SK-N-MC (cell line): ENCODE measurements around the gene CMTM5.

ENCODE experiments used
- DNase-seq: peaks from one replicate; pipeline ENCODE4 v3.0.0-alpha.2; 2011; ENCODE audit warnings: low read depth, low spot score
- H3K27ac ChIP-seq: fragments of 200-600 bp; sonication (generic); 2 replicates; pipeline ENCODE4 v1.5.1; 2016; ENCODE audit warnings: mixed run types
- H3K36me3 ChIP-seq: fragments of 200-600 bp; sonication (generic); 2 replicates; pipeline ENCODE4 v1.6.1; 2017; ENCODE audit warnings: antibody characterized with exemption, low read length, mixed read lengths; ENCODE audit not compliant: insufficient read depth
- H3K4me3 ChIP-seq: fragments of 200-600 bp; sonication (generic); 2 replicates; pipeline ENCODE4 v1.5.1; 2016
- H3K9ac ChIP-seq: fragments of 200-600 bp; sonication (generic); 2 replicates; pipeline ENCODE4 v1.8.0; 2017; ENCODE audit warnings: mixed run types, mixed read lengths; ENCODE audit not compliant: insufficient read length
- H3K9me3 ChIP-seq: fragments of 200-600 bp; sonication (generic); 2 replicates; pipeline ENCODE4 v1.6.1; 2017; ENCODE audit warnings: low read depth, mild to moderate bottlenecking, antibody characterized with exemption, low read length, moderate library complexity, mixed read lengths
- EZH2 ChIP-seq: fragments of 200-600 bp; sonication (generic); IDR thresholded peaks from one replicate; pipeline ENCODE4 v1.6.1; 2017; ENCODE audit warnings: antibody characterized with exemption
- FOXP2 ChIP-seq: optimal IDR thresholded peaks from 2 replicates; pipeline ENCODE3; 2011; ENCODE audit warnings: mild to moderate bottlenecking, moderate library complexity; ENCODE audit not compliant: insufficient read depth; ENCODE audit errors: extremely low read length, control extremely low read depth
- POLR2AphosphoS5 ChIP-seq: IDR thresholded peaks from 2 replicates; pipeline ENCODE4 v1.6.1; 2012; ENCODE audit warnings: mild to moderate bottlenecking, low read depth, low read length, borderline replicate concordance

CMTM5 gene

DNA sequence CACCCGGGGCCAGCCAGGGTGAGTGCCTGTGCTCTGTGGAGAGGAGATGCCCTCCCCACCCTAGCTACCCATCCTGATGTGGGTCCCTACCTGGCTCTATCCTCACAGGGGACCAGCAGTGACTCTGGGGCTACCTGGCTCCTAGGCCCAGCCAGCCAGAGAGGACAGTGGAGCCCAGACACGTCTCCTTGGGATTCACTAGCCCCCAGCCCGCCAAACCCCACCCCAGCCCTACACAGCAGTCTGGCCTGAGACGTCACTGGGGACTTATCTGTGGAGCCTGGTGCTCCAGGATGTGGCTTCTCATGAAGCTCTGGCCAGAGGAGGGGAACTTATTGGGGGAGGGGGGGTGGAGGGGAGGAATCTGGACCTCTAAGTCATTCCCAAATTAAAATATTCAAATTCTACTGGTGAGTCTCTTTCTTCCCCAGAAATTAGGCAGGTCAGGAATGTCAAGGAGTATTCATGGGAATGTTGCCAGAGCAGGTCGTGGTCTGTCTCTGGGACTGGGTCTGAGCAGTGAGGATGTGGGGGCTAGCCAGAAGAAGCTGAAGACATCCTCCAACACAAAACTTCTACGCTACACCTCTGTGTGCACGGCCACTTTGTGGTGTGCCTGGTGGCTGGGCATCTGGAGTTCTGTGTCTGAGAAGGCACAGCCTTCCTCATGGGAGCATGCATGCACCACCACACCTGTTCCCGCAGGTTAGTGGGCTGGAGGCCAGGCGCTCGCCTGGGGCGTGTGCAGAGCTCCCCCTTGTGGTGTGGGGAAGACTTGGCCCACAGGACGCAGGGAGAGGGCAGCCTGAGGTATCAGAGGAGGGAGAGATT lies 2.7 kb downstream of the CMTM5 start:
- Histone ChIP-seq H3K4me3 (no peak overlapping the region), H3K36me3 (no peaks in the 10 kb centered on the region), H3K9ac (no peak overlapping the region), H3K27ac (no peak overlapping the region), H3K9me3 (no peaks in the 10 kb centered on the region)
- TF ChIP-seq FOXP2, result no peak
- no peak for TF ChIP-seq EZH2
- no peak for TF ChIP-seq POLR2AphosphoS5
- DNase-seq, result no peak

DNA sequence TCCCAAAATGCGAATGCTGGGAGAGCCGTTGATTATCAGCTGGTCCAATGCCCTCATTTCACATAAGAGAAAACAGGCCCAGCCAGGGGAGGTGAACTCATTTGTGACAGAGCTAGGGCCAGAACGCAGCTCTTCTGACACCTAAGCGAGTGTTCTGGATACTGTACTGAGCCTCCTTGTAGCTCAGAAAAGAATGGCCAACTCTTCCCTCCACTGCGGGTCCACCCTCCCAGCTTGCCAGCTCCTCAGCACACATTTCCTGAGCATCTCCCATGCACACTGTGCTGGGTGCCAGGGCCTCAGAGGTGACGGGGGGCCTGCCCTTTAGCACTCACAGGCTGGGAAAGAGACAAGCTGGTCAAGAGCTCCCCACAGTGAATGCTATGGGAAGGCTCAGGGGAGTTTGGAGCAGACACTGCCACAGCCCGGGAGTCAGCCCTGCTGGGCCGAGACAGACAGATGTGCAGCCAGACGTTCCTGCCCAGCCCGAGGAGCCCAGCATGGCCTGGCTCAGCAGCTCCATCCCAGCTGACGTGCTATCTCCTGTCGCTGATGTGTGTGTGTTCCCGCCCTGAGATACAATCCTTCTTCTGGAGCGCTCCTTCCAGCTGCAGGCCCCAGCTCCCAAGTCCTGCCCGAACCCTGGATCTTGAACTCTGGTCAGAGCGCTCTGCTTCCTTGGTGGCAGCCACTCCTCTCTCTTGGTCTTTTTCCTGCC lies 3.5 kb downstream of the CMTM5 start:
- Histone ChIP-seq H3K4me3 (no peak overlapping the region), H3K9ac (no peak overlapping the region), H3K9me3 (no peaks in the 10 kb centered on the region), H3K27ac (no peak overlapping the region), H3K36me3 (no peaks in the 10 kb centered on the region)
- DNase-seq, result no peak
- TF ChIP-seq EZH2 (no peak), POLR2AphosphoS5 (no peak), FOXP2 (no peak)

DNA sequence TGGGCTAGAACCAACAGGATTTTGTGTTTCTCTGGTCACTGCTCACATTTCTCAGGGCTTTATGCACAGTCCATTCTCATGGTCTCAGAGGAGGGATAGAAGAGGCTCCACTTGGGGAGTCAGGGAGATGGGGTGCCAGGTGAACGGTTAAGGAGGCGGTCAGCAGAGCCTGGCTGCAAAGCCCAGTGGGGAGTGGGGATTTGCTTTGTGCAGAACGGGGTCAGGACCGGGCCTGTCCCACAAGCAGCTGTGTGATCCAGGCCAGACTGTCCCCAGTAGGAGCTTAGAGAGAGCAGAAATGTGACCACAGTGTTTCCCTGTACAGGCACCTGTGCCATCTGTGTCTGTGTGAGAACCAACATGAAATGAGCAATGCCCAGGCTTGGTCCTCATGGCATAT lies 4.1 kb downstream of the CMTM5 start:
- no peak overlapping the region for H3K27ac ChIP-seq
- no peak for DNase-seq
- H3K9me3 ChIP-seq, result no peaks in the 10 kb centered on the region
- H3K9ac ChIP-seq, result no peak overlapping the region
- H3K4me3 ChIP-seq, result no peak overlapping the region
- TF ChIP-seq EZH2 (no peak), FOXP2 (no peak), POLR2AphosphoS5 (no peak)
- H3K36me3 ChIP-seq, result no peaks in the 10 kb centered on the region

DNA sequence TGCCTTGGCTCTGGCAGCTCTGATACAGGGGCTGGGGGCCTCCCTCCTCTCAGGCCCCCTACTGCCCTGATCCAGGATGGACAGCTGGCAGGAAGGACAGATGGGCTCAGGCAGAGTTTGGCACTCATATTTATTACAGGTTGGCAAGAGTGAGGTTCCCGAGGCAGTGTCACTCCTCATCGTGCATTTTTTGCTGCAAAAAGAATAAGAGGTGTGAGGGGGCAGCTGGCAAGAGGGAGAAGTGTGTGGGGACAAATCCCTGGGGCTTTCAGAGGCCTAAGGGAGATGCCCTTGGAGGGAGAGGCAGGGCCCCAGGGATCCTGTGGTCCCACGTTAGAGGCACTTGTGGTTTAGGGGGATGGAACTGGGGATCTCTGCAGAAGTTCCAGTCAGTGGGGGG lies 5.0 kb downstream of the CMTM5 start:
- DNase-seq, result no peak
- H3K27ac ChIP-seq, result no peak overlapping the region
- H3K36me3 ChIP-seq, result no peaks in the 10 kb centered on the region
- no peak overlapping the region for H3K9ac ChIP-seq
- no peaks in the 10 kb centered on the region for H3K9me3 ChIP-seq
- H3K4me3 ChIP-seq, result no peak overlapping the region
- TF ChIP-seq EZH2 (no peak), FOXP2 (no peak), POLR2AphosphoS5 (no peak)

DNA sequence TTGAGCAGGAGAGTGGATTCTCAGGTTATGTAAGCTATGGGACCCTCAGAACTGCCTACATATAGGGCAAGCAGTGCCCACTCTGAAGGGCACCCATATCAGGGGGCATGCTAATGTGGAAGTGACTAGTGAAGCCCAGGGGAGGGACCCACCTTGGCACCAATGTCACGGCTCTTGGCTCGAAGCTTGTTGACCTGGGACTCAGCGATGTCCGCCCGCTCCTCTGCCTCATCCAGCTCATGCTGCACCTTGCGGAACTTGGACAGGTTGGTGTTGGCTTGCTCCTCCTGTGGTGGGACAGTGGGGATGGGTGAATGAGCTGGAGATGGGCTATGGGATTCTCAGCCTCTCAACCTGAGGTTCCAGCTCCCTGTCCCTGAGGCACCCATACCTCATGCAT lies 5.4 kb downstream of the CMTM5 start:
- DNase-seq, result no peak
- Histone ChIP-seq H3K9me3 (no peaks in the 10 kb centered on the region), H3K4me3 (no peak overlapping the region), H3K27ac (no peak overlapping the region), H3K36me3 (no peaks in the 10 kb centered on the region), H3K9ac (no peak overlapping the region)
- no peak for TF ChIP-seq EZH2

DNA sequence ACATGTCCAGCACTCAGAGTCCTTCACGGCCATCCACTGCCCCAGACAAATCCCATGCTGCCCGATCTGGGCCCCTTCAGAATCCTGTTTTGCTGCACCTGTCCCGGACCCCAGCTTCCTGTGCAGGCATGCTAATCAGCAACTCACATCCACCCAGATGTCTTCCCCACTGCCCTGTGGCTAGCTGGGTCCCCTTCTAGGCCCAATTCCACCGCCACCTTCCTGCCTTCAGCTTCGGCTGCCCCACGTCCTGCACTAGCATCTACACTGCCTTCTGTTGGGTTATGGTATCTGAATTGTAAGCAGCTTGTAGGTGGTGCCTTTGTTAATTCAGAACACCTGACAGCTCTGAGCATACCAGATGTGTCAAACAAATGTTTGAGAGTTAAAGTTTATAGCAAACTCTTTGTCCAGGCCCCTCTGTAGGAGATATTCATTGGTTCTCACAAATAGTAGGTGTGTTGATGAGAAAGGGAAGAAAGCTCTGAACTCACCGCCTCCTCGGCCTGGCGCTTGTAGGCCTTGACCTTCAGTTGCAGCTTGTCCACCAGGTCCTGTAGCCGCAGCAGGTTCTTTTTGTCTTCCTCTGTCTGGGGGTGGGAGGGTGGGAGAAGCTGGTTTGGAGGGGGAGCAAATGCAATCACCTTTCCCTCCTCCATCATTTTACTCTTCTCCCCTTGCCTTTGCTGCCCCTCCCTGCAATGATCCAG lies 6.0 kb downstream of the CMTM5 start:
- H3K4me3 ChIP-seq, result no peak overlapping the region
- TF ChIP-seq POLR2AphosphoS5, result no peak
- no peak for TF ChIP-seq FOXP2
- no peak for TF ChIP-seq EZH2
- no peak overlapping the region for H3K9ac ChIP-seq
- no peaks in the 10 kb centered on the region for H3K36me3 ChIP-seq
- DNase-seq, result no peak
- H3K9me3 ChIP-seq, result no peaks in the 10 kb centered on the region
- no peak overlapping the region for H3K27ac ChIP-seq

DNA sequence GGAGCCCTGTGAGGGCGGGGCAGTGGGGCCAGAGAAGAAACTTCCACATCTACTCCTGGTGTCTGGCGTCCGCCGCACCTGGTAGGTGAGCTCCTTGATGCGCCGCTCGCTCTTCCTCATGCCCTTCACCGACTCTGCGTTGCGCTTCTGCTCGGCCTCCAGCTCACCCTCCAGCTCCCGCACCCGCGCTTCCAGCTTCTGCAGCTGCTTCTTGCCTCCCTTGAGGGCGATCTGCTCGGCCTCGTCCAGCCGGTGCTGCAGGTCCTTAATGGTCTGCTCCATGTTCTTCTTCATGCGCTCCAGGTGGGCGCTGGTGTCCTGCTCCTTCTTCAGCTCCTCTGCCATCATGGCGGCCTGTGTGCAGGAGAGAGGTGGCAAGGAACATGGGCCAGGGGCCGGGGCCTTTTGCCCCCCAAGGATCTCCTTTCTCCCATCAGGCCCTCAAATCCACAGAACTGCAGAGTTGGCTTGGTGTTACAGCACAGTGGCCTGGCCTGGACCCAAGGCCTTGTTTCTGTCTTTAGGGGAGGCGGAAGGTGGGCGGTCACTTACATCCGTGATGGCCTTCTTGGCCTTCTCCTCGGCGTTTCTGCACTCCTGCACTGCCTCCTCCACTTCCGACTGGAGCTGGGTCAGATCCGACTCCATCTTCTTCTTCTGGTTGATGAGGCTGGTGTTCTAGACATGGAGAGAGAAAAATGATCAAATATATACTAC lies 7.7 kb downstream of the CMTM5 start:
- TF ChIP-seq FOXP2 (no peak), POLR2AphosphoS5 (no peak), EZH2 (no peak)
- H3K9ac ChIP-seq, result no peak overlapping the region
- H3K27ac ChIP-seq, result no peak overlapping the region
- H3K4me3 ChIP-seq, result no peak overlapping the region
- no peaks in the 10 kb centered on the region for H3K36me3 ChIP-seq
- DNase-seq, result no peak
- H3K9me3 ChIP-seq, result no peaks in the 10 kb centered on the region

DNA sequence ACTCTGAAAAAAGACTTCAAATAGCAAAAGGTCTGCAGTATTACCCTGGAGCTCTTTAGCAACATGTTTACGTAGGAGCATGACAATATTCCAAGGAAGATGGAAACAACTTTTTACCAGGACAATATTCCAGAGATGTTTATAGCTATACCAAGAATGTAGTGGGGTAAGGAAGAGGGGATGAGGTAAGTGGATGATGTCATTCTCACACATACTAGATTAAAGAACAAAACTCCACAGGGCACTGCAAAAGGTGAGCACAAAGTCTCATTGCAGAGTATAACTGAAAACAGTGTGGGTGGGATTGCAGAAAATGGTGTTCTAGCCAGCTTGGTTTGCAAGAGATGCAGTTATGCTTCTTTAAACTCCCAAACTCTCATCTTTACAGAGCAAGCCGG lies 8.4 kb downstream of the CMTM5 start:
- Histone ChIP-seq H3K27ac (no peak overlapping the region), H3K36me3 (no peaks in the 10 kb centered on the region), H3K4me3 (no peak overlapping the region), H3K9me3 (no peaks in the 10 kb centered on the region), H3K9ac (no peak overlapping the region)
- no peak for TF ChIP-seq FOXP2
- TF ChIP-seq EZH2, result no peak
- TF ChIP-seq POLR2AphosphoS5, result no peak
- DNase-seq, result no peak
